Iris pigment epithelial cell (primary cell): ENCODE measurements around the gene STAT5B.
"Not testable (repeated sequence)": the region's sequence is repeated elsewhere in the genome, so short reads cannot be mapped to it uniquely, and the experiment has no call there.

Source experiments
- DNase-seq: peaks from one replicate; pipeline ENCODE4 v3.0.0-alpha.2; 2011; ENCODE audit warnings: low read depth

Gene STAT5B

DNA sequence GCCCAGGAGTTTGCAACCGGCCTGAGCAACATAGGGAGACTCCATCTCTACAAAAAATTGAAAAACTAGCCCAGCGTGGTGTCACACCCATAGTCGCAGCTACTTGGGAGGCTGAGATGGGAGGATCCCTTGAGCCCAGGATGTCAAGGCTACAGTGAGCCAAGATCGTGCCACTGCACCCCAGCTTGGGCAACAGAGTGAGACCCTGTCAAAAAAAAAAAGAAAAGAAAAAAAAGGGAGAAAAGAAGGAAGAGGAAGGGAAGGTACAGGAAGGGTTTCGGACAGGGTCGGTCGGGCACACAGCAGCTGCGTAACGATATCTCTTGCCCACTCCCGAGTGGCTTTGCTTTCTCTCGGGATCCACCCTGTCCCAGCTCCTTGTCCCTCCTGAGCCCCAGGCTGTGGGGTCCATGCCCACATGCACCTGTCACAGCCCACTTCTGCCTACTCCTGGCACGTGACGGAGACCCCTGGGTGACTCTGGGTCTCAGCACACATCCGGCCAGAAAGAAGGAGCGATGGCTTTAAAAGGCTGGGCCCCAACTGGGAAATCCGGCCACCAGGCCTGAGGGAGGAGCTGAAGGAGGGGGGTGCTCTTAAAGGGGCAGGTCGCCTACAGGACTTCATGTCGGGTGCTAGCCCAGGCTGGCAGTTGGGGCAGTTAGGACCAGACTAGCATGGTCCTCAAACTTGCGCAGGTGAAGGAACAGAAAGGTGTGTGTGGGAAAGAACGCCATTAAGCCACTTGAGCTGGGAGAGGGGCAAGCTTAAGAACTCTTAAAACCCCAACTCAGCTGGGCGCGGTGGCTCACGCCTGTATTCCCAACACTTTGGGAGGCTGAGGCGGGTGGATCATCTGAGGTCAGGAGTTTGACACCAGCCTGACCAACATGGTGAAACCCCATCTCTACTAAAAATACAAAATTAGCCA, 82.0 kb downstream of the STAT5B start, which contains the start of gene GHDC:
Gene GHDC (minus strand): TSS at position 526 of the 931 bp plus-strand sequence. CDS start 913 bp downstream, outside the sequence.
- DNase-seq, result peak; percentile 76

- no peak for DNase-seq
Observed at GRCh38 chr17:42193216-42193968, 82.8 kb downstream of the STAT5B start.

GRCh38 chr17:42192189-42193126, 83.7 kb downstream of the STAT5B start:
- no peak for DNase-seq

DNA sequence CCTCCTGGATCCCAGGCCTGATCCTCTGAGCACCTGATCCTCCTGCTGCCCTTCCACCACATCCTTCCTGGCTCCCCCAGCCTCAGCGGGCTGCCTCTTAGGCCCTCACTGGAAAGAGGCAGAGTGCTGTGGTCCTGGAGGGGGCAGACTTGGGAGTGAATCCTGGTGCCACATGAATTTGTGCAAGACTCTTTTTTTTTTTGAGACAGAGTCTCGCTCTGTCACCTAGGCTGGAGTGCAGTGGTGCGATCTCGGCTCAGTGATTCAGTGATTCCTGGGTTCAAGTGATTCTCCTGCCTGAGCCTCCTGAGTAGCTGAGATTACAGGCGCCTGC, 84.9 kb downstream of the STAT5B start:
- DNase-seq, result no peak

DNA sequence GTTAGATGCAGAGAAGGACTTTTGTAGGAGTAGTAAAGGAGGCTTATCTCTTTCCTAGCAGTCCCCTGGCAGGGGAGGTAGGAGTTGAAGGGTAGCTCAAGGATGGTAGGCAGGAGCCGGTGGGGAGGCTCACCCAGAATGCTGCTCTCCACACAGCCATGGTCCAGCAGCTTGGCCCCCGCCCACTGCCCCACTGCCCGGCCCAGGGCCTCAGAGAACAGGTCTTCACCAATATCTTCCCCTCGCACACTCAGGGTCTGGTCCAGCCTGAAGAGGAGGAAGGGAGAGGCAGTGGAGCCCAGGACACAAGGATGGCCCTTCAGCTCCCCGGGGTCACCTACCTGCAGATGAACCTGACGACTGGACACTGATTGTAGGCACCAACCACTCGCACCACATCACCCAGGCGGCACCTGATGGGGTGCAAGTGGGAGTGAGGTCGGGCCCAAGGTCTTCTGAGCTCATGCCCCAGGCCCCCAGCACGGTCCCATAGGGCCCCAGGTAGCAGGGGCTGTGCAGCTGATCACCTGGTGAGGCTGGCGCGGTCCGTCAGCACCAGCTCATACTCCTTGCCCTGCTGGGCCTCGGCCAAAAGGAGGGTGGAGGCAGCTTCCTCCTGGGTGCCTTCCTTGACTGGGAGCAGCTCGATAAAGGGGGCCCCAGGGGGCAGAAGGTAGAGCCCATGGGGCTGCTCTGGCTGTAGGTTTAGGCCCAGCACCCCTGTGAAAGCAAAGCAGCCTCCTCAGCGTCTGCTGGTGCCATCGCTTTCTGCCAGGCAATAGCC, 85.5 kb downstream of the STAT5B start:
- no peak for DNase-seq

- no peak for DNase-seq
Observed at GRCh38 chr17:42189651-42189965, 86.6 kb downstream of the STAT5B start.

- DNase-seq, result no peak
Observed at GRCh38 chr17:42188749-42189650, 87.2 kb downstream of the STAT5B start.

- no peak for DNase-seq
Observed at GRCh38 chr17:42187833-42188232, 88.4 kb downstream of the STAT5B start.

DNA sequence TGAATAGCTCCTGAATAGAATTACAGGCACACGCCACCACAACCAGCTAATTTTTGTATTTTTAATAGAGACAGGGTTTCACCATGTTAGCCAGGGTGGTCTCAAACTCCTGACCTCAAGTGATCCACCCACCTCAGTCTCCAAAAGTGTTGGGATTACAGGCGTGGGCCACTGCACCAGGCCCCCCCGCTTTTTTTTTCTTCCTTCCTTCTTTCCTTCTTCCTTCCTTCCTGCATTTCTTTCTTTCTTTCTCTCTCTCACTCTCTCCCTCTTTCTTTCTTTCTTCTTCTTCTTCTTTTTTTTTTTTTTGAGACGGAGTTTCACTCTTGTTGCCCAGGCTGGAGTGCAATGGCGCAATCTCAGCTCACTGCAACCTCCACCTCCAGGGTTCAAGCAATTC, 90.0 kb downstream of the STAT5B start:
- DNase-seq, result not testable (repeated sequence)

- no peak for DNase-seq
Observed at GRCh38 chr17:42185621-42185930, 90.6 kb downstream of the STAT5B start.

GRCh38 chr17:42184713-42185620, 91.2 kb downstream of the STAT5B start, which contains the start of gene HCRT:
HCRT (minus strand) TSS chr17:42185452; CDS start chr17:42185365, 87 bp downstream.
- DNase-seq, result no peak

DNA sequence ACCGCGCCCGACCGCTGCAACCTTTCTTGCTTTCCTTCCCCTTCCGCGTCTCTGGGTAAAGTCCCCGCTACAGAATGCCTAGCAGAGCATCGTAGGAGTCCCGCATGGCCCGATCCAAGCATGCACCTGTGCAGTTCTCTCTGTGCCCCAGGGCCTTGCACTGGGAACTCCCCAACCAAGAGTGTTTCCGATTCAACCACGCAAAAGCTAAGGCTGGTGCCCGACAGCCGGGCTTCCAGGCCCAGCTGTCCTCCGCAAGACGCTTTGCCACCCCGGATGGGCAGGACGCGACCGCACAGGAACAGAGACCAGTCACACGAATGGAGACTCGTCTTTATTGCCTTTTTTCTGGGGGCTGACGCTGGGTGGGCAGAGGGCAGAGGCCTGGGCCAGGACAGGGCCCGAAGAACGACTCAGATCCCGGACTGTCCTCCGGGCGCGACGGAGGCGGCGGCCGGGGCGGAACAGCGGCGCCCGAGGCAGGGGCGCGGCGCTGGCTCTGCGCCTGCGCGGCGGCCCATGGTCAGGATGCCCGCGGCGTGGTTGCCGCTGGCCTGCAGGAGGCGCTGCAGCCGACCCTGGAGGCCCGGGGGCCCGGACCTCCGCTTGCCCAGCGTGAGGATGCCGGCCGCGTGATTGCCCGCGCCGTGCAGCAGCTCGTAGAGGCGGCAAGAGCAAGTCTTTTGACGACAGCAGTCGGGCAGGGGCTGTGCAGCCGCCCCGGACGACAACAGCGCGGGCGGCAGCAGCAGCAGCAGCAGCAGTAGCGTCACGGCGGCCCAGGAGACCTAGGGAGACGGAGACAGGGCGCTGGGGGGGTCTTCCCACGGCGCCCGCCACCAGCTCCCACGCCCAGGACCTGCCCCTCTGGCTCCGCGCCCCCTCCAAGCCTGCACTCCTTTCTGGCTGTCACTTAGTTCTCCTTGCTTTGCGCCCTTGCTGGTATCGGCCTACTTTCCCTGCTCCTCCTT, 92.2 kb downstream of the STAT5B start:
- peak; percentile 53 for DNase-seq

GRCh38 chr17:42182927-42183734, 93.1 kb downstream of the STAT5B start:
- peak; percentile 36 for DNase-seq

DNA sequence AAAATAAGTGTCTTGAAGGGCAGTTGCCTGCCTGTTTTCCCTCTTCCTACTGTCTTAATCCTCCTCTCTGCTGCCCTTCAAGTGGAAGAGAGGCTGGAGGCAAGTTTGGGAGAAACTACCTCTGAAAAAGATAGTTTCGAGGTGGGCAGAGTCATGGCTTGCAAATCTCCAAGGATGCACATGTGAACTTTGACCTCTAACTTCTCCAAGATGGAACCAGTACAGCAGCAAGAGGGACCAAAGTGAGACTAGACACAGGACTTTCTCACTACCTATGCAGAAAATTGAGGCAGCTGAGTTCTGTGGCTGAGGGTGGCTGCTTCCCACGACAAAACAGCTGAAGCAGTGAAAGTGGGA, 94.4 kb downstream of the STAT5B start:
- DNase-seq, result no peak

DNA sequence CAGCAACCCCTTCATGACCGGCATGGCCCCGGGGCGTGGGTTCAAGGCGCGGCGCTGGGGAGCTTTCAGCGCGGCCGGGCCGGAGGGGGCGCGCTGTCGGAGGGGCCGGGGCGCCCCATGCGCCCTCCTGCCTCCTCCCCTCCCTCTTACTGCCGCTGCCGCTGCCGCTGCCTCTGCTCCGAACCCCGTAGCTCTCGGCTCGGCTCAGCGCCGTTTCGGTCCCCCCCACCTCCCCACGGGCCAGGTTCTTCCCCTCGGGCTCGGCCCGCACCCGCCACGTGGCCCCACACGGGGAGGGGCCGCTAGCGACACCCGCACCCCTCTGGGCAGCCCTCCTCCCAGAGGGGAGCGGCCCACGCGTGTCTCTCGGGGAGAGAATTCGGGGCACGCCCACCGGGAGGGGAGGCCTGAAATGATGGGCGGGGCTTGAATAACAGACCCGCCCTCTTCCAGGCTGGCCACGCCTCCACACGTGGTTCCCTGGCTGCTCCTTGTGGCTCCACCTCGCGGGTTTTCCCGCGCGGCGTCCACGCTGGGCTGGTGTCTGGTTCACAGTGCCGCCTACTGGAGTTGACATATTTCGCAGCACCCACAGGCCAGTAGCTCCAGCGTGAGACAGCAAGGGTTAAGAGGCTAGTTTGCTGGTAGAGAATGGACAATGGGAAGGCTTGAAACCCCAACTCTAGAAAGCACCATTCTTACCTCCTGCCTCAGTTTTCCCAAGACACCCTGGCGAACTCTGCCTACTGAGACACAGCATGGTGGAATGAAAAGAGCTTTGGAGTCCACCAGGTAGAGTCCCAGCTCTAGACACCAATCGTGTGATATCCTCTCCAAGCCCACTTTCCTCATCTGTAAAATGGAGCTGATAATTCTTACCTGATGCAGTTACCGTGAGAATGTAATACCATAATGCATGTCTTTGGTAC, 95.0 kb downstream of the STAT5B start, which contains the start of gene KCNH4:
Gene KCNH4 (minus strand): TSS at position 221 of the 929 bp plus-strand sequence. CDS start 197 bp downstream, at position 24.
- peak; percentile 82 for DNase-seq

GRCh38 chr17:42180411-42180921, 95.7 kb downstream of the STAT5B start:
- DNase-seq, result no peak
